Loucy (cell line): ENCODE data around the gene RFESD.

ENCODE experiments used
- EZH2phosphoT487 ChIP-seq: fragments of 200-600 bp; IDR thresholded peaks from 2 replicates; pipeline ENCODE4 v1.6.1; 2018; ENCODE audit warnings: antibody characterized with exemption, mild to moderate bottlenecking, moderate library complexity, borderline replicate concordance
- TF ChIP-seq, protein P1 (sequence below): fragments of 200-600 bp; sonication (generic); conservative IDR thresholded peaks from 2 replicates; pipeline ENCODE4 v1.5.1; 2014; ENCODE audit warnings: mild to moderate bottlenecking, antibody characterized with exemption, low read length

DNA sequence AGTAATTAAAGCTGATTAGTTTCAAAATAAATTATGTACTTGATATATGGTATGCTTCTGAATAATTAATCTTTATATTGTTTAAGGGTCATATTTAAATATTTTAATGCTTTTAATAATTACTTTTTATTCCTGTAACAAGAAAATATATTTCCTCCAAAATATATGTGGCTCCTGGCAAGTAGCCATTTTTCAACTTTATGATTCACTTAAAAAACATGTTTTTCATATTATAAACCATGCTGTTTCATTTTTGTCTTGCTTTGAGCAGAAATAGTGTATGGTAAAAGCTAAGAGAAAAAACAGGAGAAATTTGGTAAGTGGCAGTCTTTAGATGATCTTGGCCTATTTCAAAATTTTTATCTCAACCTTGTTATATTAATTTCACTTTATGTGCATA is 21.6 kb downstream of the RFESD start:
- TF ChIP-seq EZH2phosphoT487: no peak
- TF ChIP-seq, protein P1, sequence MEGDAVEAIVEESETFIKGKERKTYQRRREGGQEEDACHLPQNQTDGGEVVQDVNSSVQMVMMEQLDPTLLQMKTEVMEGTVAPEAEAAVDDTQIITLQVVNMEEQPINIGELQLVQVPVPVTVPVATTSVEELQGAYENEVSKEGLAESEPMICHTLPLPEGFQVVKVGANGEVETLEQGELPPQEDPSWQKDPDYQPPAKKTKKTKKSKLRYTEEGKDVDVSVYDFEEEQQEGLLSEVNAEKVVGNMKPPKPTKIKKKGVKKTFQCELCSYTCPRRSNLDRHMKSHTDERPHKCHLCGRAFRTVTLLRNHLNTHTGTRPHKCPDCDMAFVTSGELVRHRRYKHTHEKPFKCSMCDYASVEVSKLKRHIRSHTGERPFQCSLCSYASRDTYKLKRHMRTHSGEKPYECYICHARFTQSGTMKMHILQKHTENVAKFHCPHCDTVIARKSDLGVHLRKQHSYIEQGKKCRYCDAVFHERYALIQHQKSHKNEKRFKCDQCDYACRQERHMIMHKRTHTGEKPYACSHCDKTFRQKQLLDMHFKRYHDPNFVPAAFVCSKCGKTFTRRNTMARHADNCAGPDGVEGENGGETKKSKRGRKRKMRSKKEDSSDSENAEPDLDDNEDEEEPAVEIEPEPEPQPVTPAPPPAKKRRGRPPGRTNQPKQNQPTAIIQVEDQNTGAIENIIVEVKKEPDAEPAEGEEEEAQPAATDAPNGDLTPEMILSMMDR: no peak
